ENCODE measurements around the gene FARP1.
"Not testable (repeated sequence)": the region's sequence is repeated elsewhere in the genome, so short reads cannot be mapped to it uniquely, and the experiment has no call there.

FARP1 gene

GRCh38 chr13:98204546-98204945 lies 61.7 kb downstream of the FARP1 start:
- no peak for DNase-seq

- DNase-seq, result no peak
Observed at GRCh38 chr13:98206946-98207345, 64.1 kb downstream of the FARP1 start.

GRCh38 chr13:98207416-98207815 lies 64.5 kb downstream of the FARP1 start:
- no peak for DNase-seq

GRCh38 chr13:98208606-98209005 lies 65.7 kb downstream of the FARP1 start:
- no peak for DNase-seq

- DNase-seq, result no peak
Observed at GRCh38 chr13:98212763-98213162, 69.9 kb downstream of the FARP1 start.

- no peak for DNase-seq
Observed at GRCh38 chr13:98213354-98213753, 70.5 kb downstream of the FARP1 start.

GRCh38 chr13:98214008-98214643 lies 71.2 kb downstream of the FARP1 start:
- DNase-seq, result no peak

GRCh38 chr13:98214707-98215106 lies 71.8 kb downstream of the FARP1 start:
- DNase-seq, result no peak

GRCh38 chr13:98215508-98215907 lies 72.6 kb downstream of the FARP1 start:
- no peak for DNase-seq

GRCh38 chr13:98216135-98216565 lies 73.3 kb downstream of the FARP1 start:
- no peak for DNase-seq

GRCh38 chr13:98216711-98217285 lies 73.9 kb downstream of the FARP1 start:
- DNase-seq, result no peak

GRCh38 chr13:98217597-98217996 lies 74.7 kb downstream of the FARP1 start:
- no peak for DNase-seq

- DNase-seq, result no peak
Observed at GRCh38 chr13:98219685-98220084, 76.8 kb downstream of the FARP1 start.

- no peak for DNase-seq
Observed at GRCh38 chr13:98220271-98220791, 77.4 kb downstream of the FARP1 start.

GRCh38 chr13:98221234-98221633 lies 78.3 kb downstream of the FARP1 start:
- no peak for DNase-seq

GRCh38 chr13:98222081-98222554 lies 79.2 kb downstream of the FARP1 start:
- DNase-seq, result no peak

GRCh38 chr13:98222816-98223215 lies 79.9 kb downstream of the FARP1 start:
- no peak for DNase-seq

- DNase-seq, result no peak
Observed at GRCh38 chr13:98223741-98224140, 80.8 kb downstream of the FARP1 start.

- DNase-seq, result no peak
Observed at GRCh38 chr13:98224557-98224956, 81.7 kb downstream of the FARP1 start.

- DNase-seq, result no peak
Observed at GRCh38 chr13:98225036-98225940, 82.4 kb downstream of the FARP1 start.

- DNase-seq, result no peak
Observed at GRCh38 chr13:98226496-98226895, 83.6 kb downstream of the FARP1 start.

GRCh38 chr13:98228661-98229341 lies 85.9 kb downstream of the FARP1 start:
- no peak for DNase-seq

GRCh38 chr13:98230762-98231161 lies 87.9 kb downstream of the FARP1 start:
- DNase-seq, result not testable (repeated sequence)
